GM23248 (cell line): ENCODE measurements around the gene PISD. TPM values are rescaled to one million over a fixed set of nuclear protein-coding genes. Genes with fewer than 3 reads are reported as not detected.
"Not testable (repeated sequence)": the region's sequence is repeated elsewhere in the genome, so short reads cannot be mapped to it uniquely, and the experiment has no call there.

Experiments
- DNase-seq: peaks from one replicate; pipeline ENCODE4 v3.0.0-alpha.2; 2015
- H2AFZ ChIP-seq: fragments of 200-600 bp; sonication (generic); 2 replicates; pipeline ENCODE4 v1.6.1; 2016; ENCODE audit warnings: antibody characterized with exemption
- H3F3A ChIP-seq: fragments of 200-600 bp; sonication (generic); 2 replicates; pipeline ENCODE4 v1.6.1; 2016; ENCODE audit warnings: mild to moderate bottlenecking, antibody characterized with exemption, mixed run types; ENCODE audit not compliant: insufficient read depth
- H3K27ac ChIP-seq: fragments of 200-600 bp; sonication (generic); 2 replicates; pipeline ENCODE4 v1.5.1; 2016; ENCODE audit warnings: mild to moderate bottlenecking
- H3K27me3 ChIP-seq: fragments of 200-600 bp; sonication (generic); replicated peaks from 2 replicates; pipeline ENCODE4 v1.6.1; 2016; ENCODE audit warnings: mild to moderate bottlenecking; ENCODE audit not compliant: insufficient read depth
- H3K36me3 ChIP-seq: fragments of 200-600 bp; sonication (generic); 2 replicates; pipeline ENCODE4 v1.6.1; 2016; ENCODE audit warnings: low read depth, mild to moderate bottlenecking
- H3K4me1 ChIP-seq: fragments of 200-600 bp; sonication (generic); 2 replicates; pipeline ENCODE4 v1.6.1; 2016; ENCODE audit warnings: mild to moderate bottlenecking; ENCODE audit not compliant: insufficient read depth
- H3K4me2 ChIP-seq: fragments of 200-600 bp; sonication (generic); one replicate; pipeline ENCODE4 v1.6.1; 2016; ENCODE audit warnings: mild to moderate bottlenecking; ENCODE audit not compliant: unreplicated experiment
- H3K4me3 ChIP-seq: fragments of 200-600 bp; sonication (generic); 2 replicates; pipeline ENCODE4 v1.5.1; 2016; ENCODE audit warnings: mild to moderate bottlenecking
- H3K79me2 ChIP-seq: fragments of 200-600 bp; sonication (generic); 2 replicates; pipeline ENCODE4 v1.6.1; 2016; ENCODE audit warnings: mild to moderate bottlenecking; ENCODE audit not compliant: insufficient read depth
- H3K9ac ChIP-seq: fragments of 200-600 bp; sonication (generic); 2 replicates; pipeline ENCODE4 v1.6.1; 2016; ENCODE audit warnings: mild to moderate bottlenecking
- H3K9me2 ChIP-seq: fragments of 200-600 bp; sonication (generic); 2 replicates; pipeline ENCODE4 v1.6.1; 2016; ENCODE audit warnings: mixed run types, mild to moderate bottlenecking, moderate library complexity; ENCODE audit not compliant: insufficient read depth
- H3K9me3 ChIP-seq: fragments of 200-600 bp; sonication (generic); one replicate; pipeline ENCODE4 v1.6.1; 2017; ENCODE audit warnings: low read depth
- H4K20me1 ChIP-seq: fragments of 200-600 bp; sonication (generic); 2 replicates; pipeline ENCODE4 v1.6.0; 2016; ENCODE audit not compliant: insufficient read depth
- EZH2 ChIP-seq: fragments of 200-600 bp; sonication (generic); IDR thresholded peaks from 2 replicates; pipeline ENCODE4 v1.6.1; 2018; ENCODE audit warnings: antibody characterized with exemption, mild to moderate bottlenecking; ENCODE audit not compliant: insufficient read depth, poor library complexity, severe bottlenecking
- EZH2phosphoT487 ChIP-seq: fragments of 200-600 bp; sonication (generic); IDR thresholded peaks from 2 replicates; pipeline ENCODE4 v1.6.1; 2018; ENCODE audit warnings: antibody characterized with exemption, moderate library complexity, mild to moderate bottlenecking, low read depth; ENCODE audit not compliant: insufficient read depth
- WGBS, 2 experiments: methylation state at CpG; one replicate each; pipeline ENCODE4 v1.1.6; 2015 to 2017; ENCODE audit warnings: low lambda C conversion rate in 2 of 2, low coverage in 1 of 2; ENCODE audit errors: missing lambda C conversion rate in 2 of 2; 5-methylcytosine and 5-hydroxymethylcytosine counted together
- in situ Hi-C: fragments of 300-500 bp; cut with MboI; formaldehyde crosslinking; loops from 2 replicates; pipeline ENCODE4 v1.15.0; 2020
- polyA plus RNA-seq: library from polyadenylated mRNA; unstranded; fragments of >200 nt; fragmentation: Nextera tagmentation; extraction: Ambion mirVana; gene quantifications from 2 replicates; pipeline ENCODE4 v1.2.1, GENCODE V29; 2016
- total RNA-seq: library from RNA; depleted of rRNA; stranded (reverse); fragments of >200 nt; shearing (Covaris generic); gene quantifications from 2 replicates; pipeline ENCODE4 v1.2.3, GENCODE V29; 2014

PISD gene
- total and polyA plus RNA-seq, 2 experiments from 2014 or later: 32.7 to 34.2 TPM

- Histone ChIP-seq H3K9me3 (no peaks in the 10 kb centered on the region), H3K4me2 (no peak overlapping the region), H3K9ac (no peak overlapping the region), H3K4me1 (no peaks in the 10 kb centered on the region), H3K4me3 (no peak overlapping the region), H3K27me3 (no peaks in the 10 kb centered on the region), H3K27ac (no peak overlapping the region), H4K20me1 (no peaks in the 10 kb centered on the region), H3K79me2 (no peaks in the 10 kb centered on the region), H3K36me3 (no peaks in the 10 kb centered on the region), H2AFZ (no peak overlapping the region), H3F3A (no peaks in the 10 kb centered on the region), H3K9me2 (no peaks in the 10 kb centered on the region)
- WGBS, 2 experiments: 91 to 100% methylated on average over 2 of the region's 2 CpGs
- DNase-seq: no peak
- TF ChIP-seq EZH2phosphoT487 (no peak), EZH2 (no peak)
- in situ Hi-C loops: no loop called here
Measured at GRCh38 chr22:31595271-31595670, 66.7 kb downstream of the PISD start.

GRCh38 chr22:31590161-31590560 lies 71.9 kb downstream of the PISD start:
- H3K4me3 ChIP-seq, H3K27ac ChIP-seq, H3K79me2 ChIP-seq, H2AFZ ChIP-seq, DNase-seq, H3K9me2 ChIP-seq, H3K4me2 ChIP-seq, in situ Hi-C loops, H3K9me3 ChIP-seq, H3K9ac ChIP-seq, H3K36me3 ChIP-seq, H4K20me1 ChIP-seq, H3K27me3 ChIP-seq: not testable (repeated sequence)
- peaks cover 19% of the 10 kb centered on the region for H3K4me1 ChIP-seq
- WGBS, 2 experiments: 100% methylated on average over 1 of the region's 2 CpGs
- H3F3A ChIP-seq: peaks cover 20% of the 10 kb centered on the region

- no peaks in the 10 kb centered on the region for H4K20me1 ChIP-seq
- H3F3A ChIP-seq: peaks cover 28% of the 10 kb centered on the region
- in situ Hi-C loops: no loop called here
- no peaks in the 10 kb centered on the region for H3K9me3 ChIP-seq
- no peaks in the 10 kb centered on the region for H3K27me3 ChIP-seq
- TF ChIP-seq EZH2 (no peak), EZH2phosphoT487 (no peak)
- DNase-seq: no peak
- H3K36me3 ChIP-seq: no peaks in the 10 kb centered on the region
- no peak overlapping the region for H3K9ac ChIP-seq
- WGBS, 2 experiments: 81 to 84% methylated on average over 6 of the region's 6 CpGs
- H2AFZ ChIP-seq: no peak overlapping the region
- no peak overlapping the region for H3K27ac ChIP-seq
- H3K79me2 ChIP-seq: no peaks in the 10 kb centered on the region
- H3K4me2 ChIP-seq: no peak overlapping the region
- peaks cover 30% of the 10 kb centered on the region for H3K4me1 ChIP-seq
- no peaks in the 10 kb centered on the region for H3K9me2 ChIP-seq
- no peak overlapping the region for H3K4me3 ChIP-seq
Measured at GRCh38 chr22:31588970-31589675, 72.9 kb downstream of the PISD start.

- WGBS, 2 experiments: 84 to 85% methylated on average over 7 of the region's 7 CpGs
- Histone ChIP-seq H3K36me3 (no peaks in the 10 kb centered on the region), H3K27ac (peak overlapping the region; percentile 67), H3K4me1 (peaks cover 38% of the 10 kb centered on the region), H4K20me1 (no peaks in the 10 kb centered on the region), H2AFZ (no peak overlapping the region), H3K4me3 (no peak overlapping the region), H3K4me2 (peak overlapping the region; percentile 16), H3K9me2 (no peaks in the 10 kb centered on the region), H3K79me2 (no peaks in the 10 kb centered on the region), H3K9me3 (no peaks in the 10 kb centered on the region), H3K27me3 (no peaks in the 10 kb centered on the region), H3F3A (peaks cover 28% of the 10 kb centered on the region), H3K9ac (peak overlapping the region; percentile 44; the same call in 1 of the 2 replicates)
- DNase-seq: peak; percentile 81
- no peak for TF ChIP-seq EZH2
- in situ Hi-C loops: no loop called here
Measured at GRCh38 chr22:31586137-31586920, 75.7 kb downstream of the PISD start.
